Stimulated activated naive CD8-positive, alpha-beta T cell treated with anti-CD3 and anti-CD28 coated beads, Interleukin-15, Interleukin-2, amounts not matched to agents 100 U/mL and 50 U/mL, for 24 hours (primary cell): Measurements from ENCODE around the gene CALHM6.

Source experiments
- ATAC-seq: fragments of 150-1000 bp; cut with Tn5 transposase; one replicate; pipeline ENCODE4 v1.10.0; 2021
- DNase-seq: peaks from one replicate; pipeline ENCODE4 v3.0.0; 2021

The CALHM6 gene

GRCh38 chr6:116461331-116461931 is at the start of gene CALHM6:
Gene CALHM6 (plus strand): TSS chr6:116461375. CDS start chr6:116461930, 555 bp downstream.
- ATAC-seq, result no peak

GRCh38 chr6:116412270-116412669 is 48.9 kb upstream of the CALHM6 start:
- ATAC-seq (no peak), DNase-seq (no peak)

More at GRCh38 chr6:116461331-116461931, at the start of gene CALHM6:
- DNase-seq, result no peak

- ATAC-seq (no peak), DNase-seq (no peak)
Measured at GRCh38 chr6:116413357-116413756, 47.8 kb upstream of the CALHM6 start.

DNA sequence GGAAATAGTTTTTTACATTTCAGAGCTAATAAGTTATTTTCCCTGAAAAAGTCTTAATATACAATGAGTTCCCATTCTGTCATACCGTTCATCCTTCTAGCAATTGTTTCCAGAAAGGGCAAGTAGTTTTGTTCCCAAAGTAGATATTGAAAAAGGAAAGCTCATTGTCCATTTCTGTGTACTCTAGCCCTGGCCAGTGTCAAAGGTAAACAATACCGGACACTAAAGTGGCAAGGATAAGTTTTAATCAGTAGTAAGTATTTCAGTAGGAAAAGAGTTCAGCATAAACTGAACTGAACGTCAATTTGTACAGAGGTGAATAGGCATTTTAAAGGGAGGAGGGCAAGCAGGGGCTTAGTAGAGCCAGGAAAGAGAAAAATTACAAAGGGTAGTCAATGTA is 43.5 kb upstream of the CALHM6 start:
- ATAC-seq, result no peak
- DNase-seq, result no peak

GRCh38 chr6:116419069-116419786 is 41.9 kb upstream of the CALHM6 start:
- peak; percentile 66 for ATAC-seq
- no peak for DNase-seq

DNA sequence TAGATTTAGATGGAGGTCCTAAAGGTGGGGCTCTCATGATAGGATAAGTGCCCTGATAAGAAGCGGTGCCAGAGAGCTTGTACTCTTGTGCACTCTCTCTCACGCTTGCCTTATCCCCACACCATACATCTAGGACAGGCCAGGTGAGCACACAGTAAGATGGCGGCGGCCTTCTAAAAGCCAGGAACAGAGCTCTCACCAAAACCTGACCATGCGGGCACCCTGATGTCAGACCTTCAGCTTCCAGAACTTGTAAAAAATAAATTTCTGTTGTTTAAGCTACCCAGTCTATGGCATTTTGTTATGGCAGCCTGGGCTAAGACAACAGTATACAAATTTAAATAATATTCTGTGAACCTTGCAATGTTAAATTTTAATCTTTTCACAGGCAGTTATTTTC is 40.8 kb upstream of the CALHM6 start:
- DNase-seq, result no peak

DNA sequence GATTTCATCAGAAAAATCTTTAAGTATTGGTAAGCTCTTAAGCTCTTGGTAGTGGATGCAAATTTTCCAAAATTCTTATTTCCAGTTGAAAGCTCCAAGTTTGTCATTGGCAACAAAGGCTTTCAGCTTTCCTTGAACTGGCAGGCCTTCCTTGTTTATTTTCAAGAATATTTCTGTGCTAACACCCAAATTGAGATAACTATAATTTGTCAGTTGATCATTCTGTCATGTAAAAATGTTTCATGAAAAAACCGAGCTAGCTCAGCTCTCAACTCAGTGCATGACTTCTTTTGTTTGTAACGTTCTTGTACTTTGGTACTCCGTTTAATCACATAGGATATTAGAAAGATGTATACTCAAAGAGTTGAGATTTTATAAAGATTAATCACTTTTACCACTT is 38.9 kb upstream of the CALHM6 start:
- no peak for ATAC-seq
- no peak for DNase-seq

More for the DNA sequence above, 40.8 kb upstream of the CALHM6 start:
- no peak for ATAC-seq

- no peak for ATAC-seq
- DNase-seq, result no peak
Measured at GRCh38 chr6:116424001-116424400, 37.2 kb upstream of the CALHM6 start.

- ATAC-seq, result no peak
- DNase-seq, result no peak
Measured at GRCh38 chr6:116426551-116426950, 34.6 kb upstream of the CALHM6 start.

GRCh38 chr6:116429111-116429510 is 32.1 kb upstream of the CALHM6 start:
- DNase-seq, result no peak
- no peak for ATAC-seq

GRCh38 chr6:116430860-116431259 is 30.3 kb upstream of the CALHM6 start:
- no peak for ATAC-seq
- no peak for DNase-seq

DNA sequence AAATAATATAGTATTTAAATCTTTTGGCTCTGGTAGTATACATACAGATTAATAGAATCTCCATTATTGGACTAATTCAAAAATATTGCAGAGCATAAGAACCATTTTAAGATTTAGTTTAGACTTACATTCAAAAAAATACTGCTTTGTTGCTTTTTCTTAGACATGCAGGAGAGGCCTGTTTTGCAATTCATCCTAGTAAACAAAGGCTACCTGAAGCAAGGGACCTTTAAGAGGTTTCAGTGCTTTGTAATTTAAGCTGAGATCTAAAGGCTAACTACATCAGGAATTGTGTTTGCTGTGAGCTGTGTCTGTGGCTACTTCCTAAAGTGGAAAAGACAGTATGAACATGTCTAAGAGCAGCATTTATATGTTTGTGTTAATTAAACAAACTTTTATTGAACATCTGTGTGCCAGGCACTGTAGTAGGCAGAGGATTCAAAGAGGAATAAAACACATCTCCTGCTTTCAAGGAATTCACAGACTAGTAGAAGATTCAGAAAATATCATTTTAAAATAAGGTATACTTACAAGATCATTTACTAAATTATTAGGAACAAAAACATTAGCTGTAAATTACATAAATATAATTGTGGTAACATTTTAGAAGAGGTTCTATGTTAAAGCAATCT is 29.1 kb upstream of the CALHM6 start:
- no peak for DNase-seq
- ATAC-seq, result no peak

DNA sequence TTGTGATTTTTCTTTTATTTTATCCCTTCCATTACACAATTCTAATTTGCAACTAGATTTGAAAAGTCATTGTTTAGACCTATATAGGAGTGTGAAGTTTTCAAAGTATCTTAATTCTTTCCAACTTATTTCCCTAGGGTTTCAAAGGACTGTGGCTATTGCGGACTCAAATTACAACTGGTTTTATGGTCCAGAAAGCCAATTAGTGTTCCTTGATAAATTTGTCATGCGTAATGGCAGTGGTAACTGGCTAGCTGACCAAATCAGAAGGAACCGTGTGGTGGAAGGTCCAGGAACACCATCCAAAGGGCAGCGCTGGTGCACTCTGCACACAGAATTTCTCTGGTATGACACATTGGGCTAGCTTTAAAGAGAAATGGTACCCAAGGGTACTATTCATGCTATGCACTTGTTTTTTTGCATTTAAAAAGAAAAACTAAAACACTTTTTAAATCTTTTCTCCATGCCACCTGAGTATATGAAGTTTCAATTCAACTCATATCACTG is 27.9 kb upstream of the CALHM6 start:
- DNase-seq (no peak), ATAC-seq (no peak)

DNA sequence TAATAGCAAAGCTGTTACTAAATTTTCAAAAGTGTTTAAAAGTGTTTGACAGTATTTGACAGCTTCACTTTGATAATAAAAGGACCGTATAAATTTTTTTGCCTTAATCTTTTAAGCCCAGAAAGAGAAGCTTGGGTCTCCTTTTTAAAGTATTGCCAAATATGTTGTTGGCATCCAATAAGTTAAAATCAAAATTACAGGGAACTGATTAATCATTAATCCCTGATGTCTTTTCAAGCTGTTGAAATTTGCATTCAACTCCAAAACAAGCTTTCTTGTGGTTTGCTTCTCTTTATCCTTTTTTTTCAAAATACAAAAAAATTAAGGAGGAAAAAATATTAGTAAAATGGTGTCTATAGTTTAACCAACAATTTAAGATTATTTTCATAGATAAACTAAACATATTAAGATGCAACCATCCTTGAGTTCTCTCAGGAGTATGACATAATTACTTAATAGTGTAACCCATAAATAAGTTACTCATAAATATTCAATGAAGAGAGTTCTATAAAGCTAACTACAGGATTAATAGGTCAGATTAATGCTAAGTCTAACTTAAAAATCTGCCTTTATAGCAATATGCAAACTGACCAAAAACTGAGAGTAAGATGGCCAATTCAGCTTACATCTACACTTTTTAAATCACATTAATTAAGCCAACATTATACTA is 27.0 kb upstream of the CALHM6 start:
- no peak for DNase-seq
- ATAC-seq, result no peak

- no peak for ATAC-seq
Measured at GRCh38 chr6:116436586-116436985, 24.6 kb upstream of the CALHM6 start.

GRCh38 chr6:116437656-116438055 is 23.5 kb upstream of the CALHM6 start:
- no peak for ATAC-seq
- no peak for DNase-seq

More at GRCh38 chr6:116436586-116436985, 24.6 kb upstream of the CALHM6 start:
- DNase-seq, result no peak

DNA sequence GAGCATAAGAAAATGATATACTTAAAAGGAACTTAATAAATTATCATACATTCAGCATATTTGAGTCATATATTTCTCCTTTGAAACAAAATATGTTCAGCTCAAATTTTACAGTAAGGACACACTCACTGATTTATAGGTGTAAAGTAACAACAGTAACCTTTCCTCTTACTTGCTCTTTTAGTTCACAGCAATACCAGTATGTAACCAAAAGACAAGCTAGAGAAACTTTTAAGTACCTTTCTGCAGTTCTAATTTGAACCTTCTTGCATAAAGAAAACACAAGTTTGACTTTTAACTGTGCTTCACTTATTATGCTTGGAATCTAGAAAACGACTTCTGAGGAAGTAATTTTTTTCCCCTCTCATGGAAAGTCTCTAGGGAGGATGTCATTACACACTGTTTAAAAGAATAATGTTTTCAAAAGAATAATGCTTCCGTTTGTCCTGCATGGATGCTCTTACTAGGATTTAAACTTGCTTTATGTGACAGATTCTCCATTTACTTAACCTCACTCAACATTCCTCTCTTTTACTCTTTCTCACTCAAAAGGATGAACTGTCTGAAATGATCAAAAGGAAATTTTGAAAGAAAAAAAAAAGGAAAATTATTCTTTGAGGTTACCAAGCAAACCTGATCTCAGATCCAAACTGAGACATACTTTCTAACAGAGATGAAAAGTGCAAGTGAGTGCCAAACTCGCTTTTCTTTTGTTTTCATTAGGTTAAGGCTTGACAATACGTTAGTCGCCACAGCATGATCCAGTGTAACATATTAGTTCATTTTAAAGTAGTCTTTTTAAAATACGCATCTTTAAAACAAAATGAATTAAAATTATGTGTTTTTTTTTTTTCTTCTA is 22.4 kb upstream of the CALHM6 start:
- ATAC-seq, result no peak
- DNase-seq, result no peak

- ATAC-seq (no peak), DNase-seq (no peak)
Measured at GRCh38 chr6:116439522-116440051, 21.6 kb upstream of the CALHM6 start.

DNA sequence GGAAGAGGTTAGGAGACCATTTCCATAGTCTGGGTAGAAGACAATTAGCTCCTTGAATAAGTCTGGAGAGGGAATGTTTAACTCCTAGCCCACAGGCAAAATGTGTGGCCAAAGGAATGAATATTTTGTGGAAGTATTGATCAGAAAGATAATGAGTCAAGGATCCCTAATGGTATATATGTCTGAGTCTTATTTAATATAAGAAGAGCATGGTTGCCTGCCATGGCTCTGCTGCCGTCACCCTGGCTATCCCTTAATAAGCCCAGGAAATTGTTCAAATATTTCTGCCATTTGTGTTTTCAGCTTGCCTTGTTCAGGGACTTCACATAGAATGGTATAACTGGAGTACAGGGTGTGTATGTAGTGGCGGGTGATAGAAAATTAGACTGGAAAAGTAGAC is 18.1 kb upstream of the CALHM6 start:
- DNase-seq (no peak), ATAC-seq (no peak)

- ATAC-seq, result peak; percentile 59
- DNase-seq, result no peak
Measured at GRCh38 chr6:116444092-116444491, 17.1 kb upstream of the CALHM6 start.

GRCh38 chr6:116444575-116444974 is 16.6 kb upstream of the CALHM6 start:
- no peak for ATAC-seq
- DNase-seq, result no peak
